Trophoblast cell (in vitro differentiated cells and primary cell): ENCODE data around the gene TRABD2B. TPM values are rescaled to one million over a fixed set of nuclear protein-coding genes. Genes with fewer than 3 reads are reported as not detected.
A peak's percentile ranks its signal among the peaks of the same experiment; 100 is the strongest.

ENCODE experiments used
- DNase-seq, 2 donors: peaks; one replicate each; pipeline ENCODE4 v3.0.0-alpha.2; 2016
- H2AFZ ChIP-seq: 2 replicates; pipeline ENCODE4 v1.6.1; 2013; ENCODE audit warnings: low read length, moderate library complexity, mild to moderate bottlenecking; ENCODE audit not compliant: insufficient read depth, poor library complexity
- H2AK5ac ChIP-seq: 2 replicates; pipeline ENCODE4 v1.6.1; 2013; ENCODE audit warnings: mild to moderate bottlenecking, low read length
- H2BK120ac ChIP-seq: 2 replicates; pipeline ENCODE4 v1.6.1; 2013; ENCODE audit warnings: low read length, mild to moderate bottlenecking, moderate library complexity; ENCODE audit not compliant: insufficient read depth, poor library complexity
- H2BK12ac ChIP-seq: 2 replicates; pipeline ENCODE4 v1.6.1; 2013; ENCODE audit warnings: mild to moderate bottlenecking, low read length, moderate library complexity
- H2BK5ac ChIP-seq: 2 replicates; pipeline ENCODE4 v1.6.1; 2013; ENCODE audit warnings: low read length, low read depth, moderate library complexity, mild to moderate bottlenecking; ENCODE audit not compliant: poor library complexity
- H3K14ac ChIP-seq: 2 replicates; pipeline ENCODE4 v1.6.1; 2013; ENCODE audit warnings: mild to moderate bottlenecking, low read length
- H3K18ac ChIP-seq: 2 replicates; pipeline ENCODE4 v1.6.1; 2013; ENCODE audit warnings: mild to moderate bottlenecking, low read length
- H3K23ac ChIP-seq: 2 replicates; pipeline ENCODE4 v1.6.1; 2013; ENCODE audit warnings: low read length
- H3K27ac ChIP-seq: 2 replicates; pipeline ENCODE4 v1.5.1; 2013; ENCODE audit warnings: low read depth, mild to moderate bottlenecking, inconsistent platforms, low read length, moderate library complexity
- H3K27me3 ChIP-seq: 2 replicates; pipeline ENCODE4 v1.6.1; 2013; ENCODE audit warnings: inconsistent platforms, mild to moderate bottlenecking, low read length, moderate library complexity; ENCODE audit not compliant: insufficient read depth
- H3K36me3 ChIP-seq, 2 experiments: 1 replicate in 1 of 2; 2 replicates in 1 of 2; pipeline ENCODE4 v1.6.1; 2013; ENCODE audit warnings: low read length in 2 of 2, mild to moderate bottlenecking in 2 of 2, moderate library complexity in 1 of 2; ENCODE audit not compliant: insufficient read depth in 2 of 2, control insufficient read depth in 1 of 2
- H3K4ac ChIP-seq: 2 replicates; pipeline ENCODE4 v1.6.1; 2013; ENCODE audit warnings: low read depth, mild to moderate bottlenecking, low read length, moderate library complexity
- H3K4me1 ChIP-seq, 2 experiments: 1 replicate in 1 of 2; 2 replicates in 1 of 2; pipeline ENCODE4 v1.6.1; 2013; ENCODE audit warnings: low read length in 2 of 2, mild to moderate bottlenecking in 2 of 2, moderate library complexity in 1 of 2; ENCODE audit not compliant: insufficient read depth in 2 of 2, control insufficient read depth in 1 of 2
- H3K4me2 ChIP-seq: 2 replicates; pipeline ENCODE4 v1.6.1; 2013; ENCODE audit warnings: inconsistent platforms, mild to moderate bottlenecking, low read length, moderate library complexity
- H3K4me3 ChIP-seq: 2 replicates; pipeline ENCODE4 v1.5.1; 2013; ENCODE audit warnings: mild to moderate bottlenecking, low read depth, low read length, inconsistent platforms
- H3K79me1 ChIP-seq: one replicate; pipeline ENCODE4 v1.6.1; 2013; ENCODE audit warnings: low read length
- H3K79me2 ChIP-seq: 2 replicates; pipeline ENCODE4 v1.6.1; 2013; ENCODE audit warnings: low read length, mild to moderate bottlenecking; ENCODE audit not compliant: control insufficient read depth, insufficient read depth, poor library complexity
- H3K9ac ChIP-seq: 2 replicates; pipeline ENCODE4 v1.6.1; 2013; ENCODE audit warnings: mild to moderate bottlenecking, low read length
- H3K9me3 ChIP-seq: 2 replicates; pipeline ENCODE4 v1.6.1; 2013; ENCODE audit warnings: low read depth, mild to moderate bottlenecking, control low read depth, inconsistent platforms, low read length; ENCODE audit not compliant: insufficient read depth
- H4K12ac ChIP-seq: 2 replicates; pipeline ENCODE4 v1.6.1; 2013; ENCODE audit warnings: low read depth, mild to moderate bottlenecking, low read length, moderate library complexity
- H4K8ac ChIP-seq: 2 replicates; pipeline ENCODE4 v1.6.1; 2013; ENCODE audit warnings: low read depth, mild to moderate bottlenecking, low read length, moderate library complexity
- H4K91ac ChIP-seq: one replicate; pipeline ENCODE4 v1.6.1; 2013; ENCODE audit warnings: low read depth, mild to moderate bottlenecking, low read length, moderate library complexity
- WGBS: extraction: QIAGEN DNeasy Blood & Tissue Kit; methylation state at CpG from one replicate; pipeline ENCODE4 v1.1.7; 2013; ENCODE audit warnings: missing lambda C conversion rate; ENCODE audit not compliant: insufficient read length, insufficient coverage; ENCODE audit errors: extremely low coverage; 5-methylcytosine and 5-hydroxymethylcytosine counted together
- polyA plus RNA-seq: library from polyadenylated mRNA; stranded (reverse); fragments of 200-250 nt; gene quantifications from 2 replicates; pipeline ENCODE4 v1.2.3, GENCODE V29; 2013

Gene TRABD2B
- polyA plus RNA-seq = 0.03 and 0.11 TPM in 2 replicates

DNA sequence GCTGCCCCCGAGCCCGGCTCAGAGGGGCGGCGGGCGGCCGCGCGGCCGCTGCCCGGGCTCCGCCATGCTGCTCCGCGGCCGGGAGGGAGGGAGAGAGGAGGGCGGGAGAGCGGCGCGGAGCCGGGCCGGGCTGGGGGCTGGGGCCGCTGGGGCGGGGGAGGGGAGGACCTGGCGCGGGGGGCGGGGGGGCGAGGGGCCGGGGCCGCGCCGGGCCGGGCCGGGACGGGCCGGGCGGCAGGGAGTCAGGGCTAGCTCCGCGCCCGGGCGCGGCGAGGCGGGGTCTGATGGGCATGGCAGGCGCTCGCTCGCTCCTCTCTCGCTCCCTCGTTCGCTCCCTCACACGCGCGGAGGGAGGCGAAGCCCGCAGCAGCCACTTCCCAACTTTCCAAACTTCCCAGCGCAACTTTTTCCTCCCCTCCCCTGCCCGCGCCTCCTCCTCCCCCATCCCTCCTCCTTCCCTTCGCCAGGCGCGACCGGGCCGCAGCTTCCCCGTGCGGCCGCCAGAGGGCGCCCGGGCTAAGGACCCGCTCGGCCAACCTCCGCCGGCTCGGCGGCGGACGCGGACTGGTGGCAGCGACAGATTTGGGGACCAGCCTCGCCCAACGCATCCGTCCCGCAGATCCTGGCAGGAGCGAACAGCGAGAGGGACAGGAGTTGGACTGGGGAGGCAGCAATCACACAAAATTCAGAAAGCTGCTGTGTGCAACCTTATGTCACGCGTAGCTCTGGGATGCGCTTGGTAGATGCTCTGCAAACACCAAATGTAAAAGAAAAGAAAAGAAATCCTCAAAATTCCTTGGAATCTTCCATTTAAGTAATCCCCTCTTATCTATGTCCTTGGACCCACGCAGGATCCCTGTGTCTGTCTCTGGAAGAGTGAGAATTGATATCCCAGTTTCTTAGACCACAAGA is at the start of gene TRABD2B:
Gene TRABD2B (minus strand): TSS at position 97 of the 912 bp plus-strand sequence.
- peak; percentile 46 to 77 for DNase-seq
- Histone ChIP-seq H2AK5ac (no peak within 1 kb of the TSS), H4K91ac (no peak within 1 kb of the TSS), H2BK120ac (no peak within 1 kb of the TSS), H3K4ac (no peak within 1 kb of the TSS), H3K9me3 (no peaks in the 10 kb centered on the region), H3K4me3 (peak within 1 kb of the TSS; percentile 64), H3K27ac (no peak within 1 kb of the TSS), H3K36me3 (no peaks in the 10 kb centered on the region), H3K18ac (no peak within 1 kb of the TSS), H3K27me3 (peaks cover 29% of the 10 kb centered on the region), H3K4me2 (peak within 1 kb of the TSS; percentile 90), H2AFZ (no peak within 1 kb of the TSS), H3K79me2 (no peaks in the 10 kb centered on the region), H3K23ac (no peak within 1 kb of the TSS), H3K9ac (no peak within 1 kb of the TSS), H4K8ac (no peak within 1 kb of the TSS), H3K4me1 (peaks cover 0 to 6% of the 10 kb centered on the region in 2 experiments), H4K12ac (no peak within 1 kb of the TSS), H2BK12ac (no peak within 1 kb of the TSS), H3K79me1 (no peaks in the 10 kb centered on the region), H3K14ac (no peak within 1 kb of the TSS), H2BK5ac (no peak within 1 kb of the TSS)
- WGBS = no CpG with 5 or more reads among the region's 86 CpGs

DNA sequence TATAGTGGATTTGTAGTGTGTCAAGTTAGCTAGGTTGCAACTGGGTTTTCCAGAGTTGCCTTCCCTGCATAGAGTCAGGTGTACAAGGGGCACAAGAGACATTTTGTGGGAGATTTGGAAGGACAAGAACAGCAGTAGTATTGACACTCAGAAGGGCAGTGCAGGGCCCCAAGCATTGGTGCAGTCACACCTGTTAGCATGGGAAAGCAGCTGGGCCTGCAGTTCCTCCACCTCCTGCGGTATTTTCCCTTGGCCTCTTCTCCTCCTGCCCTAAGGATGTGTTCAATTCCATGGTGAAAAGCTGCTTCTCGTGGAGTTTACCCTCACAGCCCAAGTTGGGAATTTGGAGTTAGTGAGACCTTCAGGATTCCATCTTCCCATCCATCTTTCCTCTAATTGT is 47.1 kb upstream of the TRABD2B start:
- no CpG with 5 or more reads among the region's 2 CpGs for WGBS
- Histone ChIP-seq H3K18ac (no peak overlapping the region), H3K14ac (no peak overlapping the region)

DNA sequence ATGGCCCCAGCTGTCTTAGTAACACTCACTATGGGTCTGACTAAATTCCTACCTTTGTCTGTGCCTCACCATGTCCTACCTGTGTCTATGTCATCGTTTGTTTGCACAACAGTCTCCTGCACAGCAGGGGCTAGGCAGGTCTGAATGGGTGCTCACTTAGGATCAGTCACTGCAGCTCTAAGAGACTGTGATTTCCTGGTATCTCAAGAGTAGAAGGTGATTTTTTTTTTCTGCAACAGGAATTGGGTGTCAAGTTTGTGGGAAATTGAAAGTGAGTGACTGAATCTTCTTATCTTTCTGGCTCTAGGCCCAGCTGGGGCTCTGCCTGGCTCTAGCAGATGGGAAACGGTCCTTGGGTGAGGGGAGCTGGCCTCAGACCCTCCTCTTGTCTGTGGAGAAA is 46.4 kb upstream of the TRABD2B start:
- no peak overlapping the region for H3K9ac ChIP-seq
- no peaks in the 10 kb centered on the region for H3K9me3 ChIP-seq
- no peak overlapping the region for H3K4ac ChIP-seq
- H4K91ac ChIP-seq = no peak overlapping the region
- H4K8ac ChIP-seq = no peak overlapping the region
- H2BK12ac ChIP-seq = no peak overlapping the region
- DNase-seq = no peak
- no peak overlapping the region for H3K23ac ChIP-seq
- no peak overlapping the region for H2BK5ac ChIP-seq
- H3K4me1 ChIP-seq = peaks cover 4 to 6% of the 10 kb centered on the region in 2 experiments
- peaks cover 3% of the 10 kb centered on the region for H3K79me1 ChIP-seq
- no peak overlapping the region for H3K18ac ChIP-seq
- no peak overlapping the region for H3K27ac ChIP-seq
- no peaks in the 10 kb centered on the region for H3K36me3 ChIP-seq
- H3K27me3 ChIP-seq = no peaks in the 10 kb centered on the region
- WGBS = no CpG with 5 or more reads among the region's 2 CpGs
- no peak overlapping the region for H2BK120ac ChIP-seq
- H2AFZ ChIP-seq = no peak overlapping the region
- H4K12ac ChIP-seq = no peak overlapping the region
- H3K4me3 ChIP-seq = no peak overlapping the region
- H3K79me2 ChIP-seq = no peaks in the 10 kb centered on the region
- no peak overlapping the region for H2AK5ac ChIP-seq
- no peak overlapping the region for H3K14ac ChIP-seq
- H3K4me2 ChIP-seq = no peak overlapping the region

More for the DNA sequence above, 47.1 kb upstream of the TRABD2B start:
- H3K27ac ChIP-seq = no peak overlapping the region
- no peak overlapping the region for H3K4me3 ChIP-seq
- H4K12ac ChIP-seq = no peak overlapping the region
- no peak overlapping the region for H2AFZ ChIP-seq
- H3K4me2 ChIP-seq = no peak overlapping the region
- H3K9me3 ChIP-seq = no peaks in the 10 kb centered on the region
- no peaks in the 10 kb centered on the region for H3K79me2 ChIP-seq
- H2AK5ac ChIP-seq = no peak overlapping the region
- no peak overlapping the region for H3K4ac ChIP-seq
- DNase-seq = no peak
- H3K79me1 ChIP-seq = peaks cover 3% of the 10 kb centered on the region
- no peak overlapping the region for H2BK120ac ChIP-seq
- H4K8ac ChIP-seq = no peak overlapping the region
- H2BK5ac ChIP-seq = no peak overlapping the region
- no peak overlapping the region for H3K23ac ChIP-seq
- no peak overlapping the region for H2BK12ac ChIP-seq
- peaks cover 4 to 6% of the 10 kb centered on the region in 2 experiments for H3K4me1 ChIP-seq
- no peak overlapping the region for H4K91ac ChIP-seq
- H3K9ac ChIP-seq = no peak overlapping the region
- H3K27me3 ChIP-seq = no peaks in the 10 kb centered on the region
- no peaks in the 10 kb centered on the region for H3K36me3 ChIP-seq

DNA sequence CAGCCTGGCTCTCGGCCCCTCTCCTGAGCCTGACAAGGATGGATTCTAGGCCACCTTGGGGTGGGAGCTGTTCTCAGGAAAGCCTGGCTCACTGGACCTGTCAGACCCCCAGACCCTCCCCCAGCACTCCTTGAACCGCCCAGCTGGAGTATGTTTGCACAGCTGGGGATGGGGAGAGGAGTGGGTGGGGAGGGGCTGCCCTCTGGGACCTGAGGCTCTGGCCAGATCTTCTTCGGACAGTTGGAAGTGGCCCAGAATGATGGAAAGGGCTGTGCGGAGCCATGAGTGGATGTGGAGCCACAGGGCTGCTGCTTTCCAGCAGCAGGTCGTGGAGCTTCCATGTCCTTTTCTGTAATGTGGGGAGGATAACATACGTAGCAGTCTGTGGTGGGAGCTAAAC is 43.0 kb upstream of the TRABD2B start:
- Histone ChIP-seq H3K9ac (no peak overlapping the region), H3K79me1 (no peaks in the 10 kb centered on the region), H2BK120ac (no peak overlapping the region), H2AK5ac (no peak overlapping the region), H3K18ac (no peak overlapping the region), H2BK12ac (no peak overlapping the region), H3K23ac (no peak overlapping the region), H3K4me1 (no peaks in the 10 kb centered on the region), H3K27ac (no peak overlapping the region), H3K9me3 (no peaks in the 10 kb centered on the region), H2BK5ac (no peak overlapping the region), H3K4me2 (no peak overlapping the region), H3K36me3 (no peaks in the 10 kb centered on the region), H4K91ac (no peak overlapping the region), H3K4me3 (no peak overlapping the region), H3K27me3 (no peaks in the 10 kb centered on the region), H3K4ac (no peak overlapping the region), H2AFZ (no peak overlapping the region), H4K12ac (no peak overlapping the region), H3K14ac (no peak overlapping the region), H3K79me2 (no peaks in the 10 kb centered on the region), H4K8ac (no peak overlapping the region)
- no CpG with 5 or more reads among the region's 6 CpGs for WGBS
- DNase-seq = no peak
